Measurements from ENCODE around the gene ZSCAN18.

Gene ZSCAN18

DNA sequence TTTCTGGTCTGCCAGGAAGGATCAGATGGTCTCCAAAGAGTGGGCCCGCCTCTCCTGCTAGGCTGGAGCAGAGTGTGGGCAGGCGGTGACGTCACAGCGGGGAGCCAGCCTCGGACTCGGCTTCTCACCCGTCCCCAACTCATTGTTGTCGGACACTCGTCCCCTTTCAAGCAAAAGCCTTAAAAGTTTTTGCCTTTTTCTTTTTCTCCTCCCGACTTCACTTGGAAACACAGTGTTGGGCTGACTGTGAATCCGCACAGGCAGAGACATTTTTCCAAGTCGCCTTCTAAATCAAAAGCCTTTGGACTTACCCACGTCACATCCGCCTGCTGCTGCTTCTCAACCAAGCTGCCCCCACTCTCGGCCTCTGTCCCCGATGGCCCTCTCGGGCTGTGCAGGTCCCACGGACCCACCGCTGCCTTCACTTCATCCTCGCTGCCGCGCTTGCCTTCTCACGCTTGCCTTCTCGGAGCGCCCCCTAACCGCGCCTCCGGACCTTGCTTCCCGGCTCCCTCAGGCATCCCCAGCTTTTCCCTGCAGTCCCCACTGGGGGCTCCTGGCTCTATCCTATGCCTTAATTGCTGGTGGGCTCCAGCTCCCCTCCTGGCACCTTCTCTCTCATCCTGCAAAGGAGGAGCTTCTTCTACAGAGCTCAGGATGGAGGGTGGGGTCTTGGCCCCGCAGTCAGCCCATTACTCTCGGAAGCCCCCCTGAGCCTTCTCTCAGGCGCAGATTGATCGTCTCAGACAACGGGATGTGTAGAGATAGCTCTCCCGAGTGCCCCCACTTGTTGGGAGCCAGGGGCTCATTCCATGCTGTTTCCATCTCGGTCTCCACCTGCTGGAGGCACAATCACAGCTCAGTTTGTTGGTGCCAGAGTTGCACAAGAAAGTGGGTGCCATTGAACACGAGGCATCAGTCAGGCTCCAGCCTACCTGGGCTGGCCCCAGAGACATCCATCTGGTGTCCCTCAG, 42.8 kb downstream of the ZSCAN18 start:
- peak overlapping the region; percentile 41 for H3K4me3 ChIP-seq (ENCODE audit: low read length)
- DNase-seq (ENCODE audit: low read depth): no peak
- TF ChIP-seq, protein P1, sequence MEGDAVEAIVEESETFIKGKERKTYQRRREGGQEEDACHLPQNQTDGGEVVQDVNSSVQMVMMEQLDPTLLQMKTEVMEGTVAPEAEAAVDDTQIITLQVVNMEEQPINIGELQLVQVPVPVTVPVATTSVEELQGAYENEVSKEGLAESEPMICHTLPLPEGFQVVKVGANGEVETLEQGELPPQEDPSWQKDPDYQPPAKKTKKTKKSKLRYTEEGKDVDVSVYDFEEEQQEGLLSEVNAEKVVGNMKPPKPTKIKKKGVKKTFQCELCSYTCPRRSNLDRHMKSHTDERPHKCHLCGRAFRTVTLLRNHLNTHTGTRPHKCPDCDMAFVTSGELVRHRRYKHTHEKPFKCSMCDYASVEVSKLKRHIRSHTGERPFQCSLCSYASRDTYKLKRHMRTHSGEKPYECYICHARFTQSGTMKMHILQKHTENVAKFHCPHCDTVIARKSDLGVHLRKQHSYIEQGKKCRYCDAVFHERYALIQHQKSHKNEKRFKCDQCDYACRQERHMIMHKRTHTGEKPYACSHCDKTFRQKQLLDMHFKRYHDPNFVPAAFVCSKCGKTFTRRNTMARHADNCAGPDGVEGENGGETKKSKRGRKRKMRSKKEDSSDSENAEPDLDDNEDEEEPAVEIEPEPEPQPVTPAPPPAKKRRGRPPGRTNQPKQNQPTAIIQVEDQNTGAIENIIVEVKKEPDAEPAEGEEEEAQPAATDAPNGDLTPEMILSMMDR (conservative IDR thresholded peaks at IDR 0.05; ENCODE audit: low read depth, low read length): peak; percentile 28

DNA sequence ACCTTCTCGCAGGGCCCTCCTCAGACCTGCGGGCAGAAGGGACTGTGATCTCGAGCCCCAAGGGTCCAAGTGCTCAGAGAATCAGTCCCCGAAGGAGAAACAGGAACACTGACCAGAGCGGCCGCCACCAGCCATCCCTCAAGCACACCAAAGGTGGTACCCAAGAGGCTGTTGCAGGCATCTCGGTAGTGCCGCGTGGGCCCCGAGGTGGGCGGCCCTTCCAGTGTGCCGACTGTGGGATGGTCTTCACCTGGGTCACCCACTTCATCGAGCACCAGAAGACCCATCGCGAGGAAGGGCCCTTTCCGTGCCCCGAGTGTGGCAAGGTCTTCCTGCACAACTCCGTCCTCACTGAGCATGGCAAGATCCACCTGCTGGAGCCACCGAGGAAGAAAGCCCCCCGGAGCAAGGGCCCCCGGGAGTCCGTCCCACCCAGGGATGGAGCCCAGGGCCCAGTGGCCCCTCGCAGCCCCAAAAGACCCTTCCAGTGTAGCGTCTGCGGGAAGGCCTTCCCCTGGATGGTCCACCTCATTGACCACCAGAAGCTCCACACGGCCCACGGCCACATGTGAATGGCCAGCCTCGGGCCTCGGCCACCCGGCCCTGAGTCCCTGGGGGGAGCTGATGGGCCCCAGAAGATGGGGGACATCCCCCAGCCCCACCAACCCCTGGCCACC, 44.4 kb downstream of the ZSCAN18 start:
- H3K4me3 ChIP-seq (ENCODE audit: low read length): no peak overlapping the region
- no peak for DNase-seq (ENCODE audit: low read depth)
- TF ChIP-seq, protein P1 (conservative IDR thresholded peaks at IDR 0.05; ENCODE audit: low read depth, low read length): no peak

DNA sequence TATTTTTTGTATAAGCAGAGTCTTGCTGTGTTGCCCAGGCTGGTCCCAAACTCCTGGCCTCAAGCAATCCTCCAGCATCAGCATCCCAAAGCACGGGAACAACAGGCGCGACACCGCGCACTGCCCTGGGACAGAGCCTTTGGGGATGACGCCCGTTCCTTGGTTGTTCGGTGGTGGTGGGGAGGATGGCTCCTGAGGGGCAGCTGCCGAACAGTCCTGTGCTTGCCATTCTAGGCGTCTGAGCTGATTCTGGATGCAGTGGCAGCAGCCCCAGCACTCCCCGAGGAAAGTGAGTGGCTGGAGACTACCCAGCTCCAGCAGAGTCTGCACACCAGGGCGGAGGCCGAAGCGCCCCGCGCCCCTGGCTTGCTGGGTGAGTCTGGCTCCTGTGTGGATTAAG, 45.8 kb downstream of the ZSCAN18 start:
- no peak for DNase-seq (ENCODE audit: low read depth)
- TF ChIP-seq, protein P1 (conservative IDR thresholded peaks at IDR 0.05; ENCODE audit: low read depth, low read length): no peak
- H3K4me3 ChIP-seq (ENCODE audit: low read length): no peak overlapping the region

DNA sequence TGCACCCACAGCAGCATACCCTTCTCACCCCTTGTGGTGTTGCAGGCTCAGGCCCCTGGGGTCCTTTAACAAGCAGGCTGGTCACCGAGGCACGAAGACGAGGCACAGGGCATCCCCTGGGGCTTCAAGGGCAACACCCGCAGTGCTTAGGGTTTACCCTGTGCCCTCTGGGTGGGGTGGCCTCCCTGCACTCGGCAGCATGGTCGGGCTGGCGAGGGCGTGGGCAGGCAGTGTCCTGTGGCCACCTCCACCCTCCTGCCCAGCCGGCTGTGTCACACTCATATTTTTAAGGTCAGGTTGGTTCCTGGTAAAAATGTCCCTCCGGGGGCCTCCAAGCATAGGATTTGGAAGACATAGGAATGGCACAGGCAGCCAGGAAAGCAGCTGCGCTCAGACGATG, 50.4 kb downstream of the ZSCAN18 start:
- no peak for DNase-seq (ENCODE audit: low read depth)
- H3K4me3 ChIP-seq (ENCODE audit: low read length): no peak overlapping the region
- TF ChIP-seq, protein P1 (conservative IDR thresholded peaks at IDR 0.05; ENCODE audit: low read depth, low read length): no peak

DNA sequence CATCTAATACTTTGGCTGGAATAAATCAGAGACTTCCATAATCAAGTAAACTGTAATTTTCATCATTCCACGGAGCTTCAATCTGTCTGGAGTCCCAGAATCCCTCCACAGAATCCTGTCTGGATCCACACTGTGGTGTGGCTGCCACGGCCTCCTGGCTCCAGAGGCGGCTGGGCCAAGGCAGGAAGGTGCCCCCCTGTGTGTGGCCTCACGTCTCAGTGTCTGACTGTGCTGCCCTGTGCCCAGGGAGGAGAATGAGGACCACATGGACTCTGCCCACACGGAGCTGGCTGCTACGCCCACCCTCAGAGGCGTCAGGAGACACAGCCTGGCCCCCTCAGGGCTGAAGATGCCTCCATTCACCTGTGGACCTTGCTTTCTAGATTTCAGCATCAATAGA, 51.2 kb downstream of the ZSCAN18 start:
- H3K4me3 ChIP-seq (ENCODE audit: low read length): no peak overlapping the region
- TF ChIP-seq, protein P1 (conservative IDR thresholded peaks at IDR 0.05; ENCODE audit: low read depth, low read length): no peak
- no peak for DNase-seq (ENCODE audit: low read depth)

DNA sequence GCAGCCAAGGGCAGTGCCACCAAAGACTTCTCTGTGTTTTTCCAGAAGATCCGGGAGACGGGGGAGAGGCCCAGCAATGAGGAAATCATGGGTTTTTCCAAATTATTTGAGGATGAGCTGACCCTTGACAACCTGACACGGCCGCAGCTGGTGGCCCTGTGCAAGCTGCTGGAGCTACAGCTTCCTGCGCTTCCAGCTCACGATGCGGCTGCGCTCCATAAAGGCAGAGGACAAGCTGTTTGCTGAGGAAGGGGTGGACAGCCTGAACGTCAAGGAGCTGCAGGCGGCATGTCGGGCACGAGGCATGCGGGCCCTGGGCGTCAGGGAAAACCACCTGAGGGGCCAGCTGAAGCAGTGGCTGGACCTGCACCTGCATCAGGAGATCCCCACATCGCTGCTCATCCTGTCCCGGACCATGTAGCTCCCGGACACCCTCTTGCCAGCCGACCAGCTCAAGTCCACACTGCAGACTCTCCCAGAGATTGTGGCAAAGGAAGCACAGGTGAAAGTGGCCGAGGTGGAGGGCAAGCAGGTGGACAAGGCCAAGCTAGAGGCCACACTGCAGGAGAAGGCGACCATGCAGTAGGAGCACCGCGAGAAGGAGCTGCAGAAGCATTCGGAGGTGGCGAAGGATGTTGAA, 52.5 kb downstream of the ZSCAN18 start:
- TF ChIP-seq, protein P1 (conservative IDR thresholded peaks at IDR 0.05; ENCODE audit: low read depth, low read length): no peak
- no peak for DNase-seq (ENCODE audit: low read depth)
- H3K4me3 ChIP-seq (ENCODE audit: low read length): no peak overlapping the region
